Epithelial cell of esophagus (primary cell): ENCODE results near the gene METTL21C.

ENCODE experiments used
- DNase-seq: peaks from one replicate; pipeline ENCODE4 v3.0.0; 2010; ENCODE audit warnings: low read depth
- H3K4me3 ChIP-seq: 2 replicates; pipeline ENCODE4 v1.5.1; 2011; ENCODE audit warnings: mild to moderate bottlenecking, low read length, control low read depth
- CTCF ChIP-seq: IDR thresholded peaks from 2 replicates; pipeline ENCODE4 v1.5.1; 2011; ENCODE audit warnings: low read depth, mild to moderate bottlenecking, low read length, control low read depth, inconsistent platforms; ENCODE audit not compliant: insufficient read depth; ENCODE audit errors: missing control alignments

METTL21C gene

GRCh38 chr13:102642029-102642428 is 52.8 kb downstream of the METTL21C start:
- TF ChIP-seq CTCF: no peak
- no peak overlapping the region for H3K4me3 ChIP-seq
- DNase-seq: no peak

- no peak for TF ChIP-seq CTCF
- no peak overlapping the region for H3K4me3 ChIP-seq
- no peak for DNase-seq
Measured at GRCh38 chr13:102638741-102639140, 56.1 kb downstream of the METTL21C start.
